ENCODE measurements around the gene TMUB1.
"Not testable (repeated sequence)": the region's sequence is repeated elsewhere in the genome, so short reads cannot be mapped to it uniquely, and the experiment has no call there.

TMUB1 gene

DNA sequence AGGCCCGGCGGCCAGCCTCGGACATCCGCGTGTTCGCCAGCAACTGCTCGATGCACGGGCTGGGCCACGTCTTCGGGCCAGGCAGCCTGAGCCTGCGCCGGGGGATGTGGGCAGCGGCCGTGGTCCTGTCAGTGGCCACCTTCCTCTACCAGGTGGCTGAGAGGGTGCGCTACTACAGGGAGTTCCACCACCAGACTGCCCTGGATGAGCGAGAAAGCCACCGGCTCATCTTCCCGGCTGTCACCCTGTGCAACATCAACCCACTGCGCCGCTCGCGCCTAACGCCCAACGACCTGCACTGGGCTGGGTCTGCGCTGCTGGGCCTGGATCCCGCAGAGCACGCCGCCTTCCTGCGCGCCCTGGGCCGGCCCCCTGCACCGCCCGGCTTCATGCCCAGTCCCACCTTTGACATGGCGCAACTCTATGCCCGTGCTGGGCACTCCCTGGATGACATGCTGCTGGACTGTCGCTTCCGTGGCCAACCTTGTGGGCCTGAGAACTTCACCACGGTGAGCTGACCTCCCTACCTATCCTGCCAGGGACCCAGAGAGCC, 34.3 kb downstream of the TMUB1 start:
- DNase-seq: no peak

DNA sequence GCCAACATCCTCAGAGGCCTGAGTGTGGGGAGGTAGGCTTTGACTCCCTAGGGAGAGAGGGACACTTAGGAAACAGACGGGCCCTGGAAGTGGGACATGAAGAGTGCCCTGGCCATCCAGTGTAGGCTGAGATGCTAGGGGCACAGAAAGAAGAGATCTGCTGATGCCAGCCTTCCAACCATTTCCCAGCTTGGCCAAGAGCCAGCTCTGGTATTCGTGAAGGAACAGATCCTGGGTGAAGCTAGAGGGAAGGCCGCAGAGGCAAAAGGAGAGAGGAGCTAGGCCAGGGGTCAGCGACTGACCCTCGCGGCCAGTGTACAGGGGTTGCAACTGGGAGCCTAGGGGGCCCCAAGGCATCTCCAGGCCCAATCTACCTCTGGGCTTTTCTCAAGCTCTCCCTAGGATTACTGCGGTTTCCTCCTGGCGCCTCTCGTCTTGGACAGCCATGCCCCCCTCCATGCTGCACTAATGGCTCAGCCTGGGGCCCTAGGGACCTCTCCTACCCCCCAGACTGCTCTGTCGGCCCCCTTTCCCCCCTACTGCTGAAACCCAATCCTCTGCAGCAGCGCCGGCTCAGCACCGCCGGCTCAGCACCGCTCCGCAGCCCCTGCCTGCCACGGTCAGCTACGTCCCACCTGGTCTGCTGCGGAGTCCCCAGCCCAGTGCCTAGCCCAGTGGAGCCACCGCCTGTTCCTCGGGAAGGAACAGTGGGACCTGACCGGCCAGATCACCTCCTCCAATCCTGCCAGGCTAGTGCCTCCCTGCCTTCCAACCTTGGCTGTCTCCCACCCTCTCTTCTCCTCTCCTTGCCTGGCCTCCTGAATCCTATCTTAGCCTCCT, 35.1 kb downstream of the TMUB1 start, which contains the start of gene ASIC3:
ASIC3 (plus strand) TSS at position 556 of the 840 bp plus-strand sequence. CDS start 355 bp downstream, outside the sequence.
- DNase-seq: no peak

DNA sequence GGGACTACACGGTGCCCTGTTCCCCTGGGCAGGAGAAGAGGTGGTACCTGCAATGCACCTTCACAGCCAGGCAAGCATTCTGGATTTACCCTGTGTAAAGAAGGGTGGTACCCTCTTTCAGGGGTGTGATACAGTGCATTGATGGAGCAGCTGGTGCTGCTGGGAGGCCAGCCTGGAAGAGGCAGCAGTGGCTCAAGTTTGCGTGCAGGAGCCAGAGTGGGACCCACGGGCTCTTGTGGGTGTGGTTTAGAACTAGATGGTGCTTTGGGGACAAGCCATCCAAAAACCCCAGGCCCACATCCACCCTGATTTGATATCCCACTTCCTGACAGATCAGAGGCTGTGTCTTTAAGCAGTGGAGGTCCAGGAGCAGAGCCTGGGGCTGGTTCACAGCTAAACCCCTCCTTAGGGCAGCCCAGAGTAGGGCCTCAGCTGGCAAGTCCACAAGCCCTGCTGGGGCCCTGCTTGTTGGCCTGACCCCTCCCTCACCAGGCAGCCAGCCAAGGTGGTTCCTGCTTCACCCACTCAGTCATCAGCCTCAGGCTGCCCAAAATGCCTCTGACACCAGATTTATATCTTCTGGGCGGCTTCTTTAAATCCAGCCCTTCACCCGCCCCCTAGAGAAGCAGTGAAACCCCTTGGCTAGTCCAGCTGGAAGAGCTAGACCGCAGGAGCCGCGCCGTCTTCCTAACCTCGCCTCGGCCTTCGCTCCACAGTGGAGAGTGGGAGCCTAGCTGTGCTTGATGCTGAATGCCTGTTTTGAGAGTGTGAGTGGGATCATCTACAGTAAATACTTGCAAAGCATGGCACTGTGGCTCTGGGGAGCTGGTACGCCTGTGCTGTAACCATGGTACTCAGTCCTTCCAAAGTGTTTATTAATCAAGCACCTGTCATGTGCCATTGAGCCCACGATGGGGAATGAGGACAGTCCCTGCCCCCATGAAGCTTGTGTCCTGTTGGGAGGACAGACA, 36.4 kb downstream of the TMUB1 start:
- no peak for DNase-seq

DNA sequence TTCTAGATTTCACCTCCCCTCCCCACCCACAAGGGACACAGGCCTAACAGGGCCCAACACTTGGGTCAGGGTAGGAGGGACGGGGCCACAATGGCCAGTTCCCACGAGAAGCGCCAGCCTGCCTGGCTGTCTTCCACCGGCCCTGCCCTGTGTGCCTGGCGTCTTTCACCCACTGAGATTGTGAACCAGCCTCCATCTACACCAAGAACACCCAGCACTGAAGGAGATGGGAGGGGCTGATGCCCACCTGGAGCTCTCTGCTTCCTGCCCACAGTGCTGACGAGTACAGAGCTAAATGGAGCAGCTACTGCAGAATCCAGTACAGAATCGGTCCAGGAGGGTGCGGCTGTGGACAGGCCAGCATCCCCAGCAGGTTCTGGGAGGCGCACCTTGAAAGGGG, 37.3 kb downstream of the TMUB1 start:
- DNase-seq: no peak

DNA sequence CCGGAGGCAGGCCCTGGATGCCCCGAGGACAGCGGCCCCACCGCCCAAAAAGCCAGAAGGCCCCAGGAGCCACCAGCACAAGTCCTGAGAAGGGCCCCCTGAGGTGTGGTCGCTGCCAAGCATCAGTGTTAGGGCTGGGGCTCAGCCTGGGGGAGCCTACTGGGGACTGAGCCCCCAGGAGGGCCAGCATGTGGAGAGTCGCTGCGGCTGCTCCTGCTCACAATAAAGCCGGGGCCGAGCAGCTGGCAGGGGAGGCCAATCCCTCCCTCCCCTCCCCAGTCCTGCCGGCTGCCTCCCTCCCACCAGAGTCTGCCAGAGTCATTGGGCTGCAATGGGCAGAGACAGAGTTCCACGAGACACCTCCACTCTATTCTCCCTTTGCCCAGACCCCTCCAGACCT, 38.0 kb downstream of the TMUB1 start:
- no peak for DNase-seq

DNA sequence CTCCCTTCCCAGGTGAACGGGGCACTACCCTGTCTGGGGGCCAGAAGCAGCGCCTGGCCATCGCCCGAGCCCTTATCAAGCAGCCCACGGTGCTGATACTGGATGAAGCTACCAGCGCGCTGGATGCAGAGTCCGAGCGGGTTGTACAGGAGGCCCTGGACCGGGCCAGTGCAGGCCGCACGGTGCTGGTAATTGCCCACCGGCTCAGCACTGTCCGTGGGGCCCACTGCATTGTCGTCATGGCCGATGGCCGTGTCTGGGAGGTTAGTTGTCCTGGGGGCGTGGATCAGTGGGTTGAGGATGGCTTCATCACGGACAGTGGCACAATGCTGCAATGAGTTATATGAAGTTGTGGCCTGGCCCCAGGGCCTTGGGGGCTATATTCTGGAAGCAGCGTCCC, 39.3 kb downstream of the TMUB1 start:
- DNase-seq: no peak

DNA sequence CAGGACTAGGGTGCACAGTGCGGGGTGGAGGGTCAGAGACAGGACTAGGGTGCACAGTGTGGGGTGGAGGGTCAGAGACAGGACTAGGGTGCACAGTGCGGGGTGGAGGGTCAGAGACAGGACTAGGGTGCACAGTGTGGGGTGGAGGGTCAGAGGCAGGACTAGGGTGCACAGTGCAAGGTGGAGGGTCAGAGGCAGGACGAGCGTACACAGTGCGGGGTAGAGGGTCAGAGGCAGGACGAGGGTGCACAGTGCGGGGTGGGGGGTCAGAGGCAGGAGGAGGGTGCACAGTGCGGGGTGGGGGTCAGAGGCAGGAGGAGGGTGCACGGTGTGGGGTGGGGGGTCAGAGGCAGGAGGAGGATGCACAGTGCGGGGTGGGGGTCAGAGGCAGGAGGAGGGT, 39.8 kb downstream of the TMUB1 start:
- DNase-seq: not testable (repeated sequence)

DNA sequence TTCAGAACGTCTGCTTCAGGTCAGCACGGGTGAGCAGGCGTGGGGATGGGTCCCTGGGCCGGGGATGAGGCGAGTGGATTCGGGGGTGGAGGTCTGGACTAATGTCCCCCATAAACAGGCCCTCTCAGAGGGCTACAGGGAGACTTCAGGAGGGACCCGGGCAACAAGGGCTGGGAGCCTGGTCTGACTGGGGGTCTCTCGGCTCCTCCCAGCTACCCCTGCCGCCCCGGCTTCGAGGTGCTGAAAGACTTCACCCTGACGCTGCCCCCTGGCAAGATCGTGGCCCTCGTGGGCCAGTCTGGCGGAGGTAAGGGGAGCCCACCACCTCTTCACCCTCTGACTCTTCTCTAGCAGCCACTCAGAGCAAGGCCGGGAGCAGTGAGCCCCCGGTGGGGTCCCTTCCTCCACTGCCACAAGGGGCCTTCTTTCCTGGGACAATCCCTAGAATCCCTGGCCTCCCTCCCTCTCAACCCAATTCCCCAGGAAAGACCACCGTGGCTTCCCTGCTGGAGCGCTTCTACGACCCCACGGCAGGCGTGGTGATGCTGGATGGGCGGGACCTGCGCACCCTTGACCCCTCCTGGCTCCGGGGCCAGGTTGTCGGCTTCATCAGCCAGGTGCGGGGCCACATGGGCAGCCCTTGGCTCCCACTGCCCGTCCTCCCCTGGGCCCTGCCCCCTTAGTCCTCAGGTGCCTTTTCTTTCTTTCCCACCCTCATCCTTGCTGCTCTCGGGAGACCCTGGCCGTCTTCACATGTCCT, 42.5 kb downstream of the TMUB1 start:
- DNase-seq: no peak

DNA sequence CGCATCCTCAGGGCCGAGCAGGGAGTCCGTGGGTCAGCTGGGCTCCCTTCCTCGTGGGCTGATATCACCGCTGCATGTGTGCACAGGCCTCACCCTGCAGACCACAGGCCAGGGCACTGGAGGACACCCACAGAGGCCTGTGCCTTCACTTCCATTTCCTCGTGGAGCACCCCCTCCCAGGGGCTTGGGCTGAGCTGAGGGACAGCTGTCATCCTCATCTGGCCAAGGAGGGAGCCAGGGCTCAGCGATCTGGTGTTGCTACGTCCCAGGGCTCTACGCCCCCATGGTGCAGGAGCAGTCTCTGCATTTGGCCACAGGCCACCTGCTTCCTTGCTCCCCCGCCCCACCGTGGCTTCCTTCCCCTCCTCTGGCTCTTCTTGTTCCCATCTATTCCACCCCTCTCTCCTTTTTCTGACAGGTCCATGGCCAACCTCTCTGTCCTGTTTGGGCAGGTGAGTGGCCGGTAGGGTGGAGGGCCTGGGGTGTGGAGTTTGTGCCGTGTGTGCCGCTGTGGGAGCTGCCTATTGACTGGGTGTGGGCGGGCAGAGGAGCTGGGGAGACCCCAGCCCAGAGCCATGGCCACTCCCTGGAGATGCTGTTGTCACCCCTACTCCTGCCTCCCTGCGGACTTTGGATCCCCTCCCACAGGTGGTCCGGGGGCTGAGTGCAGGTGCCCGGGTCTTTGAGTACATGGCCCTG, 43.3 kb downstream of the TMUB1 start:
- DNase-seq: no peak

DNA sequence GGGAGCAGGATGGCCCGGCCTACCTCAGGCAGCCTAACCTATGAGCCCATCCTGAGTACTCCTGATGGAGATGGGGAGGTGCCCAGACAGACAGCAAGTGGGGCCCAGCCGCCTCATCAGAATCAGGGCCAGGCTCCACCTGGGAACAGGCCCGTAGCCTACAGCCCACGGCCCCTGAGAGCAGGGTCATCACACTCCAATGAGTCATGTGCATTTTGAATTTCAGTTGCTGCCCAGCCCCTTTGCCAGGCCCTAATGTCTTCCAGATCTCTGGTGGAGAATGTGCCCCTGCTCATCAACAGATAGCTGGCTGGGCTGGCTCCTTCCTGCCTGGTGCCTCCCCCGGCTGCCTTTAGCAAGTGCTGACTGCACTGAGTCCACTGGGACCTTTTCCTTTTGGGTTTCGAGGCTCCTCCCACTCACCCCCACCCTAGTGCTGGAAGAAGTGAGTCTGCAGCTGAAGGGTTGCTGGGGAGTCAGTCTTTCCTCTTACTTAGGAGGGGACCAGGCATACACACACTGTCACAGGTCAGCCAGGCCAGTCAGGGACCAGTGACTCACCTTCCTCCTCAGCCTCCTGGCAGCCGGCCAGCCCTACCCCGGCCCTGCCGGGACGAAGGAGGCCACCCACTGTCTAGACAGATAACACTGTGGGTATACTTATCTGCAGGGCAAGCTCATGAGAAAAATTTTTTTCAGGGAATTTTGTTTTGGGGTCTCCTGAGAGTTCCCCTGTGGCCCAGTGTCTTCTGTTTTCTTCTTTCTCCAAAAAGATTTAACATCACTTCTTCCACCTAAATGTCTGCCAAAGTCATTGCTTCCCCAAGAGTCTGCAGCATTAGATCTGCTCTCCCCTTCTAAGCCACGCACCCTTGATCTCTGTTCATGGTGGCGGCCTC, 44.1 kb downstream of the TMUB1 start:
- DNase-seq: peak; percentile 81 to 84

DNA sequence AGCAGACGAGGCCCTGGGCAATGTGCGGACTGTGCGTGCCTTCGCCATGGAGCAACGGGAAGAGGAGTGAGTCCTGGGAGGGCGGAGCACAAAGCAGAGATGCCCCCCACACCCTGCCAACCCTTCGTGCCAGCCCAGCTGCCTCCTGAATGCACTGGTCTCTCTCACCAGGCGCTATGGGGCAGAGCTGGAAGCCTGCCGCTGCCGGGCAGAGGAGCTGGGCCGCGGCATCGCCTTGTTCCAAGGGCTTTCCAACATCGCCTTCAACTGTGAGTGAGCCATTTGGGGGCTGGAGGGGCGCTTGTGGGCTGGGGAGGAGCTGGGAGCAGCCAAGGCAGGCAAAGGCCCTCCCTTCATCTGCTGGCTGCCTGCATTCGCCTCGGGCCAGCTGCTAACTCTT, 47.4 kb downstream of the TMUB1 start:
- no peak for DNase-seq

DNA sequence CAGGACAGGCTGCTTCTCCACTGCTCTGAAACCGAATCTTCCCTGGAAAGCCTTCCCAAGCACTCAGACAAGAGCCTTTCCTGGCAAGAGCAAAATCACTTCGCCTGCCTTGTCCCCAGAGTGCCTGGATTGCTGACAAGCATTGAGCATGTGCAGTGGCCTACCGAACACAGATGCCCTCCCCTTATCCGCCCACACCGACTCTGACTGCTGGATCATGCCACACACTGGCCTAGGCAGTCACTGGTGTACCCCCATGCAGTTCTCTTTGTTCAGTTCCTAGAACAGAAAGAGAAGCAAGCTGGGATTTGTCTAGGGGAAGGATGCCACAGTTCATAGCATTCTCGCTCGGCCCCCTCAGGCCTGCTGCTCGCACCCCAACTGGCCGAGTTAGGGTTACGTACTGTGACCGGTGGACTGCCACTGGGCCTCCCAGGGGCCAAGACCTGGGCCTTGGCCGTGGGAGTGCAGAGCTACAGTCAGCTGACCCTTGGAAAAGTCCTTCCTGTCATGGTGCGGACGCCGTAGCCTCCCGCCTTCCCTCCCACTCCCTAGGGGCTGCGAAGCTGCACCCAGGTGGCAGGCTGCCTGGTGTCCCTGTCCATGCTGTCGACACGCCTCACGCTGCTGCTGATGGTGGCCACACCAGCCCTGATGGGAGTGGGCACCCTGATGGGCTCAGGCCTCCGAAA, 48.1 kb downstream of the TMUB1 start:
- no peak for DNase-seq

DNA sequence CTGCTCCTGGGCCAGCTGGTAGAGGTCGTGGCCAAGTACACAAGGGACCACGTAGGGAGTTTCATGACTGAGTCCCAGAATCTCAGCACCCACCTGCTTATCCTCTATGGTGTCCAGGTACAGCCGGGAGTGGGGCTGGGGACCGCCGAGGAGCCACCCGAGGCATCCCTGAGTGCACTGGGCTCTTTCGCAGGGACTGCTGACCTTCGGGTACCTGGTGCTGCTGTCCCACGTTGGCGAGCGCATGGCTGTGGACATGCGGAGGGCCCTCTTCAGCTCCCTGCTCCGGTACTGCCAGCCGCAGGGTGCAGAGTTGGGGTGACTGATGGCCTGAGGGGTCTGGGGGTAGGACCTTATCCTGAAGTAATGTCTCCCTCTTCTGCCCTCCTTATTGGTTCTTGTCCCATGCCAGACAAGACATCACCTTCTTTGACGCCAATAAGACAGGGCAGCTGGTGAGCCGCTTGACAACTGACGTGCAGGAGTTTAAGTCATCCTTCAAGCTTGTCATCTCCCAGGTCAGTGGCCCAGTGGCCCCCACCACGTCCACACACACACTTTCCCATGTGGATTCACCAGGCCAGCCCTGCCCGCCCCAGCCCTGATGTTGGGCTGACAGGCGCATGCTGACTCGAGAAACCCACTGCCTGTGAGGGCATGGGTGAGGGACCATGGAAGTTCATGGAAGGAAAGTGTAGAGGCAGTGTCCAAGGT, 48.8 kb downstream of the TMUB1 start:
- DNase-seq: no peak

DNA sequence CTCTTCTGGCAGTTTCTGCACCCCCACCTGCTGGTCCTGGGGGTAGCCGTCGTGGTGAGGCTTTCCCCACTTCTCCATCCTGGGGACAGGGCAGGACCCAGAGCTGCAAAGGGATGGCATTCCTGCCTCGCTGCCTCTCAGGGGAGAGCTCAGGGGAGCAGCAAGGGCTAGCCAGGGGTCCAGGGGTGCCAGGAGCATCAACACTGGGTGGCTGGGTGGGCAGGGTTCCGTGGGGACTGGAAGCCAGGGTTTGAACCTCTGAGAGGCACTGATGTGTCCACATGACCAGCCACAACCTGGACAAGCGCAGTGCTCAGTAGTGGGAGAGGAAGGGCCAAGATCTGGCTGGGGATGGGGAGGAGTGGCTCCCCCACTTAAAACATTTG, 49.4 kb downstream of the TMUB1 start:
- DNase-seq: no peak

DNA sequence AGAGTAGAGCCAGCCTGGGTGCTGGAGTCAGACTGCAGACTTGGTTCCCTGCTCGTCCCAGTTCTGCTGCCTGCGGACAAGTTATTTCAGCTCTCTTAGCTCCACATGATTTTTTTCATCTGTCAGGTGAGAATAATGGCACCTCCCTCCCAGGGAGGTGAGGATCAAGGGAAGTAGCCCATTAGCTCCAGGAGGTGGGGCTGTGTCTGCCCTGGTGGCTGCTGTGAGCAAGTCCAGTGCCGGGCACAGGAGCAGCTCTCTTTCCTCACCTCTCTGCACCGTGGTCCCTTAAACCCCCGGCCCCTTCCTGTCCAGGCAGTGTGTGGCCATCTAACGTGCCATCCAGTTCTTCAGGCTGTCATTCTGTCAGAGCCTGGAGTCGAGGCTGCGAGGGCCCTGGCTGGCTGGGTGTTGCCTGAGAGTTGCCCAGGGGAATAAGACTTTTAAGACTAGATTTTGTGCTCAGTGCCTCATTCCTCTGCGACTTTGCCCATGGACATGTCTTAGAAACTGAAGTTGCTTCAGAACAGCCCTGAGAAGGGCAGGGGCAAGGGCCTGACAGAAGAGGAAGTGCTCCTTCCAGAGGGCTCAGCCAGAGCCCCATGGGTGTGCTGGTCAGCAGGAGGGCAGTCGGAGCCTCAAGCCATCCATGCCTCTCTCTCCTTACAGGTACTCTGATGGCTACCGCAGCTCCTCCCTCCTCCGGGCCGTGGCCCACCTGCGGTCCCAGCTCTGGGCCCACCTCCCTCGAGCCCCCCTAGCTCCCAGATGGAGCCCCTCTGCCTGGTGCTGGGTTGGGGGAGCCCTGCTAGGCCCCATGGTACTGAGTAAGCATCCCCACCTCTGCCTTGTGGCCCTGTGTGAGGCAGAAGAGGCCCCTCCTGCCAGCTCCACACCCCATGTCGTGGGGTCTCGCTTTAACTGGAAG, 50.1 kb downstream of the TMUB1 start:
- DNase-seq: no peak

All from stimulated activated CD4-positive, alpha-beta T cell treated with anti-CD3 and anti-CD28 coated beads, Interleukin-2, amount 100 ng/mL, for 24 hours (primary cell).